COLO829 (cell line): ENCODE data around the gene RPL22L1.
A peak's percentile ranks its signal among the peaks of the same experiment; 100 is the strongest.
"Not testable (repeated sequence)": the region's sequence is repeated elsewhere in the genome, so short reads cannot be mapped to it uniquely, and the experiment has no call there.

Source experiments
- DNase-seq: peaks from one replicate; pipeline ENCODE4 v3.0.0; 2012; ENCODE audit warnings: low spot score

RPL22L1 gene

GRCh38 chr3:170869645-170870593, at the start of gene RPL22L1:
TSS of gene RPL22L1 (minus strand) at chr3:170870195. CDS start at chr3:170870167, 28 bp downstream.
- peak; percentile 97 for DNase-seq

- no peak for DNase-seq
These were observed 48.7 kb upstream of the RPL22L1 start for GRCh38 chr3:170918715-170919114.

GRCh38 chr3:170914690-170915089, 44.7 kb upstream of the RPL22L1 start:
- DNase-seq: no peak

- no peak for DNase-seq
These were observed 44.2 kb upstream of the RPL22L1 start for GRCh38 chr3:170914212-170914611.

- DNase-seq: no peak
These were observed 41.1 kb upstream of the RPL22L1 start for GRCh38 chr3:170911051-170911450.

- DNase-seq: no peak
These were observed 40.5 kb upstream of the RPL22L1 start for GRCh38 chr3:170910542-170910941.

GRCh38 chr3:170909129-170909903, 39.3 kb upstream of the RPL22L1 start:
- DNase-seq: no peak

- peak; percentile 100 for DNase-seq
These were observed 38.5 kb upstream of the RPL22L1 start, which contains the start of gene EIF5A2 for GRCh38 chr3:170908235-170909116. TSS of gene EIF5A2 (minus strand) at chr3:170908637. CDS start at chr3:170907806, 831 bp downstream.

GRCh38 chr3:170907637-170908234, 37.7 kb upstream of the RPL22L1 start:
- DNase-seq: peak; percentile 21

- no peak for DNase-seq
These were observed 35.9 kb upstream of the RPL22L1 start for GRCh38 chr3:170905862-170906261.

- no peak for DNase-seq
These were observed 33.1 kb upstream of the RPL22L1 start for GRCh38 chr3:170903123-170903522.

GRCh38 chr3:170899455-170899854, 29.5 kb upstream of the RPL22L1 start:
- no peak for DNase-seq

- DNase-seq: no peak
These were observed 28.0 kb upstream of the RPL22L1 start for GRCh38 chr3:170897978-170898377.

GRCh38 chr3:170897199-170897598, 27.2 kb upstream of the RPL22L1 start:
- DNase-seq: not testable (repeated sequence)

GRCh38 chr3:170896781-170897180, 26.8 kb upstream of the RPL22L1 start:
- no peak for DNase-seq

GRCh38 chr3:170896333-170896732, 26.3 kb upstream of the RPL22L1 start:
- not testable (repeated sequence) for DNase-seq

- no peak for DNase-seq
These were observed 23.9 kb upstream of the RPL22L1 start for GRCh38 chr3:170893895-170894294.

- DNase-seq: no peak
These were observed 19.6 kb upstream of the RPL22L1 start for GRCh38 chr3:170889630-170890029.

GRCh38 chr3:170889132-170889531, 19.1 kb upstream of the RPL22L1 start:
- no peak for DNase-seq

GRCh38 chr3:170884109-170884930, 14.3 kb upstream of the RPL22L1 start:
- not testable (repeated sequence) for DNase-seq
